Esophagus muscularis mucosa (tissue), 3 donors: ENCODE results near the gene TFB1M.

Experiments used
- CTCF ChIP-seq, 3 experiments: fragments of 200-600 bp in 2 of 3; fragments of 450-650 bp in 1 of 3; sonication (generic) in 2 of 3; IDR thresholded peaks; one replicate each; pipeline ENCODE4 v1.5.1; 2017 to 2019; ENCODE audit warnings: antibody characterized with exemption in 3 of 3, mild to moderate bottlenecking in 2 of 3, moderate library complexity in 1 of 3
- POLR2A ChIP-seq: fragments of 450-650 bp; IDR thresholded peaks from one replicate; pipeline ENCODE4 v1.6.1; 2017; ENCODE audit warnings: antibody characterized with exemption, moderate library complexity, mild to moderate bottlenecking, low read depth

GRCh38 chr6:155325700-155326516, 11.6 kb upstream of the TFB1M start:
- TF ChIP-seq POLR2A (no peak), CTCF (IDR thresholded peaks at IDR 0.05) (no peak)
